Measurements from ENCODE around the gene NEDD8.
"Not testable (repeated sequence)": the region's sequence is repeated elsewhere in the genome, so short reads cannot be mapped to it uniquely, and the experiment has no call there.

NEDD8 gene

DNA sequence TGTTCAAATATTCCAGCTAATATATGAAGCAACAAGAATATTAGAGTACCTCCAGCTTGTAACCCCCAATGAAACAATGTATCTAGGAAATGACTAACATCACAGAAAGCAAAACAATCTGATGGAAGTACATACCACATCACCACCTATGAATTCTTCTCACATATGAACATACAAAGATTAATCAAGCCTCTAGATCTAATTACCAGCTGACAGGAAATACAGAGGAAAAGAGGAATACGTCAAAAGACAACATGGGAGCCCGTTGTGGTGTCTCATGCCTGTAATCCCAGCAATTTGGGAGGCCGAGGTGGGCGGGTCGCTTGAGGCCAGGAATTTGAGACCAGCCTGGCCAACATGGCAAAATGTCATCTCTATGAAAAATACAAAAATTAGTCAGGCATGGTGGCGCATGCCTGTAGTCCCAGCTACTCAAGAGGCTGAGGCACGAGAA lies 7.5 kb downstream of the NEDD8 start:
- TF ChIP-seq, protein P1, sequence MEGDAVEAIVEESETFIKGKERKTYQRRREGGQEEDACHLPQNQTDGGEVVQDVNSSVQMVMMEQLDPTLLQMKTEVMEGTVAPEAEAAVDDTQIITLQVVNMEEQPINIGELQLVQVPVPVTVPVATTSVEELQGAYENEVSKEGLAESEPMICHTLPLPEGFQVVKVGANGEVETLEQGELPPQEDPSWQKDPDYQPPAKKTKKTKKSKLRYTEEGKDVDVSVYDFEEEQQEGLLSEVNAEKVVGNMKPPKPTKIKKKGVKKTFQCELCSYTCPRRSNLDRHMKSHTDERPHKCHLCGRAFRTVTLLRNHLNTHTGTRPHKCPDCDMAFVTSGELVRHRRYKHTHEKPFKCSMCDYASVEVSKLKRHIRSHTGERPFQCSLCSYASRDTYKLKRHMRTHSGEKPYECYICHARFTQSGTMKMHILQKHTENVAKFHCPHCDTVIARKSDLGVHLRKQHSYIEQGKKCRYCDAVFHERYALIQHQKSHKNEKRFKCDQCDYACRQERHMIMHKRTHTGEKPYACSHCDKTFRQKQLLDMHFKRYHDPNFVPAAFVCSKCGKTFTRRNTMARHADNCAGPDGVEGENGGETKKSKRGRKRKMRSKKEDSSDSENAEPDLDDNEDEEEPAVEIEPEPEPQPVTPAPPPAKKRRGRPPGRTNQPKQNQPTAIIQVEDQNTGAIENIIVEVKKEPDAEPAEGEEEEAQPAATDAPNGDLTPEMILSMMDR (IDR thresholded peaks at IDR 0.05), result no peak
- H3K4me1 ChIP-seq, result no peaks in the 10 kb centered on the region

DNA sequence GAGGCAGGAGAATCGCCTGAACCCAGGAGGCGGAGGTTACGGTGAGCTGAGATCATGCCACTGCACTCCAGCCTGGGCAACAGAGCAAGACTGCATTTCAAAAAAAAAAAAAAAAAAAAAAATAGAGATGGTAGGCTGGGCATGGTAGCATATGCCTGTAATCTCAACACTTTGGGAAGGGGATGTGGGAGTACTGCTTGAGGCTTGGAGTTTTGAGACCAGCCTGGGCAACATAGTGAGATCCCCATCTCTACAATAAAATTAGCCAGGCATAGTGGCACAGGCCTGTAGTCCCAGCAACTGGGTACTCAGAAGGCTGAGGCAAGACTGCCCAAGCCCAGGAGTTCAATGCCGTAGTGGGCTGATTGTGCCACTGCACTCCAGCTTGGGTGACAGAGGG lies 9.2 kb downstream of the NEDD8 start:
- not testable (repeated sequence) for H3K9me3 ChIP-seq (ENCODE audit: control insufficient read depth, low read length); H3K36me3 ChIP-seq (ENCODE audit: control insufficient read depth, insufficient read depth, low read length); H3K9ac ChIP-seq; H3K4me1 ChIP-seq; H3K27ac ChIP-seq; H3K27me3 ChIP-seq (ENCODE audit: control insufficient read depth, insufficient read depth, low read length); H3K4me2 ChIP-seq (ENCODE audit: low read length); H2AFZ ChIP-seq; H3K4me3 ChIP-seq (ENCODE audit: low read depth, low read length)
- peaks cover 55% of the 10 kb centered on the region for H3K79me2 ChIP-seq

More for the DNA sequence above, 7.5 kb downstream of the NEDD8 start:
- Histone ChIP-seq H3K36me3 (ENCODE audit: control insufficient read depth, insufficient read depth, low read length) (no peaks in the 10 kb centered on the region), H3K4me2 (ENCODE audit: low read length) (no peak overlapping the region), H3K27ac (no peak overlapping the region), H3K27me3 (ENCODE audit: control insufficient read depth, insufficient read depth, low read length) (no peaks in the 10 kb centered on the region), H3K79me2 (peaks cover 47% of the 10 kb centered on the region), H3K9me3 (ENCODE audit: control insufficient read depth, low read length) (no peaks in the 10 kb centered on the region), H3K9ac (no peak overlapping the region), H3K4me3 (ENCODE audit: low read depth, low read length) (no peak overlapping the region), H2AFZ (no peak overlapping the region)

DNA sequence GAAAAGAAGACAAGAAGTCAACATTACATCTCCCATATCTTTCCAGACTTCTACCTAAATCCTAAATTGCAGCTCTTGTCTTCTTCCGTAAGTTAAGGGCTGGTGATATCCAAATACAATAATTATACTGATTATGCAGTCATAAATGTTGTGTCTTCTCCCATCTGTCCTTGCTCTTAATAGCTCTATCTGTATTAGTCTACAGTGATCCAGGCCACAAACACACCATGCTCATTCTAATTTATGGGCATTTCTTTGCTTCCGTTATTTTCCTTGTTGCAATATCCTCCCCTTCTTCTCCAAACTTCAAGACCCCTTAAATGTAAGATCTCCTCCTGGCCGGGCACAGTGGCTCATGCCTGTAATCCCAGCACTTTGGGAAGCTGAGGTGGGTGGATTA lies 12.6 kb downstream of the NEDD8 start:
- no peak overlapping the region for H3K27ac ChIP-seq
- H2AFZ ChIP-seq, result no peak overlapping the region
- H3K9ac ChIP-seq, result no peak overlapping the region
- H3K36me3 ChIP-seq (ENCODE audit: control insufficient read depth, insufficient read depth, low read length), result no peaks in the 10 kb centered on the region
- H3K4me1 ChIP-seq, result peaks cover 3% of the 10 kb centered on the region
- no peak overlapping the region for H3K4me2 ChIP-seq (ENCODE audit: low read length)
- TF ChIP-seq, protein P1 (IDR thresholded peaks at IDR 0.05), result no peak
- no peak overlapping the region for H3K4me3 ChIP-seq (ENCODE audit: low read depth, low read length)
- no peaks in the 10 kb centered on the region for H3K27me3 ChIP-seq (ENCODE audit: control insufficient read depth, insufficient read depth, low read length)
- no peaks in the 10 kb centered on the region for H3K9me3 ChIP-seq (ENCODE audit: control insufficient read depth, low read length)
- H3K79me2 ChIP-seq, result peaks cover 37% of the 10 kb centered on the region

DNA sequence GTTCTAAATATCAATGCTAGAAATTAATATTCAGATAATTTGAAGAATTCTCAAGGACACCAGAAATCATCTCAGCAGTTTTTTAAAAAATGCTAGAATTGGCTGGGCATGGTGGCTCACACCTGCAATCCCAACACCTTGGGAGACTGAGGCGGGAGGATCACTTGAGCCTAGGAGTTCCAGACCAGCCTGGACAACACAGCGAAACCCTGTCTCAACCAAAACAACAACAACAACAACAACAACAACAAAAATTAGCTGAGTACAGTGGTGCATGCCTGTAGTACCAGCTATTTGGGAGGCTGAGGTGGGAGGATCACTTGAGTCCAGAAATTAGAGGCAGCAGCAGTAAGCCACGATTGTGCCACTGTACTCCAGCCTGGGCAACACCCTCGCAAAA lies 13.1 kb downstream of the NEDD8 start:
- Histone ChIP-seq H3K4me2 (ENCODE audit: low read length) (no peak overlapping the region), H3K79me2 (peaks cover 33% of the 10 kb centered on the region), H3K27me3 (ENCODE audit: control insufficient read depth, insufficient read depth, low read length) (no peaks in the 10 kb centered on the region), H3K36me3 (ENCODE audit: control insufficient read depth, insufficient read depth, low read length) (no peaks in the 10 kb centered on the region), H3K9ac (no peak overlapping the region), H3K4me3 (ENCODE audit: low read depth, low read length) (no peak overlapping the region), H3K4me1 (peaks cover 7% of the 10 kb centered on the region), H2AFZ (no peak overlapping the region), H3K9me3 (ENCODE audit: control insufficient read depth, low read length) (no peaks in the 10 kb centered on the region), H3K27ac (no peak overlapping the region)
- TF ChIP-seq, protein P1 (IDR thresholded peaks at IDR 0.05), result no peak

DNA sequence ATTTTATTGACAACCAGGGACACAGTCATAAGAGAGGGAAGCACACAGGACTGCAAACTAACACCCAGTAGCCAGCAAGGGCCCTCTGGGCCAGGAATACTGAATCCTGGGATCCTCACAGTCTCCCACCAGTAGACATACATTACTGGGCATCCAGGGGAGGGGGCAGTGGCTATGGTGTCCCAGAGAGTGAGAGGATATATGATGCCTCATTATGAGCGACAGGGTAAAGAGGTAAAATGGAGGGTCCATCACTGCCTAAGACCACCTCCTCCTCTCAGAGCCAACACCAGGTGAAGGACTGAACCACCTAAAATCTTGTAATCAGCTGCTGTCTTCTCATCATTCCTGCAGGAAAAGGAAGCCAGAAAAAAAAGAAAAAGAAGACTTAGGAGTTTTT lies 15.3 kb downstream of the NEDD8 start:
- H3K36me3 ChIP-seq (ENCODE audit: control insufficient read depth, insufficient read depth, low read length); H3K9ac ChIP-seq; H3K9me3 ChIP-seq (ENCODE audit: control insufficient read depth, low read length); H3K4me1 ChIP-seq; H2AFZ ChIP-seq; H3K4me2 ChIP-seq (ENCODE audit: low read length); H3K27me3 ChIP-seq (ENCODE audit: control insufficient read depth, insufficient read depth, low read length); H3K4me3 ChIP-seq (ENCODE audit: low read depth, low read length); H3K27ac ChIP-seq: not testable (repeated sequence)
- peaks cover 32% of the 10 kb centered on the region for H3K79me2 ChIP-seq

DNA sequence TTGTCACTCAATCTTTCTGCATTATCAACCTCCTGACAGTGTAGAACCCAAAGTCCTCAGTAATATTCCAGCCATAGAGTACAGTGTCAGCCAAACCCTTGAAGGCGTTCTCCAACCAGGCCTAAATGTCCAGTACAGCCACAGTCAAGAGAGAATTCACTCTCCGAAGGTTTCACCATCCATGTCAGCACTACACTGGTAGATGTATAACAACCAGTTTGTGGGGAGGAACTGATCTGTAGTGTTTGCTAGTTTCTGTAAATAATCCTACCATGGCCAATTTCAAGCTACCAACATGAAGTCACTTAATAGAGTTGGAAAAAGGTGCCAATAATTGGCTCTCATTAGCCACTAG lies 15.8 kb downstream of the NEDD8 start:
- Histone ChIP-seq H3K9me3 (ENCODE audit: control insufficient read depth, low read length) (no peaks in the 10 kb centered on the region), H3K4me1 (peaks cover 8% of the 10 kb centered on the region), H2AFZ (no peak overlapping the region), H3K4me3 (ENCODE audit: low read depth, low read length) (peak overlapping the region; percentile 71), H3K79me2 (peaks cover 32% of the 10 kb centered on the region), H3K4me2 (ENCODE audit: low read length) (peak overlapping the region; percentile 82), H3K27me3 (ENCODE audit: control insufficient read depth, insufficient read depth, low read length) (no peaks in the 10 kb centered on the region), H3K36me3 (ENCODE audit: control insufficient read depth, insufficient read depth, low read length) (no peaks in the 10 kb centered on the region), H3K27ac (peak overlapping the region; percentile 93), H3K9ac (no peak overlapping the region)
- TF ChIP-seq, protein P1 (IDR thresholded peaks at IDR 0.05), result no peak
